GM21526 (cell line): ENCODE data around the gene SLC35E2B.

Source experiments
- ATAC-seq: cut with Tn5 transposase; IDR thresholded peaks from one replicate; pipeline ENCODE4 v1.9.1; 2021; ENCODE audit warnings: moderate library complexity; ENCODE audit not compliant: unreplicated experiment, low FRiP score

Gene SLC35E2B

DNA sequence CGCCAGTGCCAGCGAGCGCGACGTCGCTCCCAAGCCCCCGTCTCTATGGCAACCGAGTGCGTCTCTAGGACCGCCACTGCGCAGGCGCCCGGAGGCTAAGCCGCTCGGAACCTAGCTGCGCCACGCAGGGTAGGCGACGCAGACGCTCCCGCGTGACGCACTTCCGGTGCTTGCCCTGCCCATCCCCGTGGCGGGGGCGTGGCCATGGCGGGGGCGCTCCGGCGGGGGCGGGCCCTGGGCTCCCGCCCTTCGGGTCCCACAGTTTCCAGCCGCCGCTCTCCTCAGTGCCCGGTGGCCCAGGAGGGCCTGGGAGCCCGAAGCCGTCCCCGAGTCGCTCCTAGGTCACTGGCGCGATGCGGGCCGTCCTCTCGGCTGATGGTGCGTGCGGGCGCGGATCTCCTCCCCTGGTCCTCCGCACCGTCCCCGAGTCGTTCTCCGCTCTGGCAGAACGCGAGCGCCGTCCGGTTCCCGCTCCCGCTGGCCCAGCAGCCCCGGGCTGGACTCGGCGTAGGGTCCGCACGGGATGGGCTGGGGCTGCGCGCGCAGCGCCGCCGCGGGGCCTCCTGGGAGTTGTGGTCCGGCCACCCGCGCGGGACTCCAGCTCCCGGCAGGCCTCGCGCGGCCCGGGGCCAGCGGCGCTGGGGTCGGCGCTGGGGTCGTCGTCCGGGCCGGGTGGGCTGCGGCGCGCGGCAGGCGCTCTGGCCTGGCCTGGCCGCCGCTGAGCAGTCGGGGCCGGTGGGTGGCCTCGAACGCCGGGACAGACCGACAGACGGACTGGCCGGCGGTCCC lies 77.1 kb downstream of the SLC35E2B start, which contains the start of gene MIB2:
Gene MIB2, plus strand, starts transcription at position 245 of the 789 bp plus-strand sequence. CDS start 7,953 bp downstream, outside the sequence.
- ATAC-seq: peak; percentile 77

DNA sequence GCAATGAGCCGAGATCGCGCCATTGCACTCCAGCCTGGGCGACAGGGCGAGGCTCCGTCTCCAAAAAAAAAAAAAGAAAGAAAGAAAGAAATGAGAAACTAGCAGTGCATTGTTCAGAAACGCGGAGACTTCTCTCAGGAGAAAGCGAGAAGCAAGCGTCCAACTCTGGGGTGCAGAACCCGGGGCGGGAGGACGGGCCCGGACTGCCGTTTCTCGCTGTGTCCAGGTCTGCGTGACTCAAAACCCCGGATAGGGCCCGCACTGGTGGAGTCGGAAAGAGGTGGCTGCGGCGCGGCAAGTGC lies 77.7 kb downstream of the SLC35E2B start:
- ATAC-seq: no peak

DNA sequence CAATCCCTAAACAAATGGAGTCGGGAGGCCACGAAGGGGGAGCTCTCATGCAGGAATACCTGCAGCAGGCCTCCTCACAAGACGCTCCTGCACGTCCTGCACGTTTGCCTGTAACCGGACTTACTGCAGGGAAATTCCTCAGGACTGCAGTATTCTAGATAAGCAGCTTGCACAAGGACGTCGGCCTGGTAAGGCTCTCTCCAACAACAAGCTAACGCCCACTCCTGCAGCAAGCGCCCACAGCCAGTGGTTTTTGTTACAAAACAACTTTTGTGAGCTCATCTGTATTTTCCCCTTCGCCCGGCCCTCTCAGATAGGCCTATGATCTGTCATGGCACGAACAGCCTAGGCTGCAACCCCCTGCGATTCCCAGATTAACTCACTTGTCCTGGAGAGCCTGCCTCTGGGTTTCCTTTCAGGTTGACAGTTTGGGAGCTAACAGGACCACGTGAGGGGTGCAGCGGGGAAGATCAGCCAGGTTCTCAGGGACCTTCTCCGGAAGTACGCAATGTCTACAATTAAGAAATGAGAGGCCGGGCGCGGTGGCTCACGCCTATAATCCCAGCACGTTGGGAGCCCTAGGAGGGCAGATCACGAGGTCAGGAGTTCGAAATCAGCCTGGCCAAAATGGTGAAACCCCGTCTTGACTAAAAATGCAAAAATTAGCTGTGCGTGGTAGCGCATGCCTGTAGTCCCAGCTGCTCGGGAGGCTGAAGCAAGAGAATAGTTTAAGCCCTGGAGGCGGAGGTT lies 78.2 kb downstream of the SLC35E2B start:
- no peak for ATAC-seq

GRCh38 chr1:1613509-1614082 lies 79.0 kb downstream of the SLC35E2B start:
- no peak for ATAC-seq

DNA sequence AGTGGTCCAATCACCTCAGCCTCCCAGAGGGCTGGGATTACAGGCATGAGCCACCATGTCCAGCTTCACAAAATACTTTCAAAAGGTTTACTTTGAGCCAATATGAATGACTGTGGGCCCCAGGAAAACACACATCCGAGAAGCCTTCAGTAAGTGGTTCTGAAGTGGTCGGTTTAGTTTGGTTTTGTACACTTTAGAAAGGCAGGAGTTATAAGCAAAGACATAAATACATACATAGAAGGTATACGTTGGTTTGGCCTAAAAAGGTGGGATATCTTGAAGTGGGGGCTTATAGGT lies 80.5 kb downstream of the SLC35E2B start:
- ATAC-seq: no peak

DNA sequence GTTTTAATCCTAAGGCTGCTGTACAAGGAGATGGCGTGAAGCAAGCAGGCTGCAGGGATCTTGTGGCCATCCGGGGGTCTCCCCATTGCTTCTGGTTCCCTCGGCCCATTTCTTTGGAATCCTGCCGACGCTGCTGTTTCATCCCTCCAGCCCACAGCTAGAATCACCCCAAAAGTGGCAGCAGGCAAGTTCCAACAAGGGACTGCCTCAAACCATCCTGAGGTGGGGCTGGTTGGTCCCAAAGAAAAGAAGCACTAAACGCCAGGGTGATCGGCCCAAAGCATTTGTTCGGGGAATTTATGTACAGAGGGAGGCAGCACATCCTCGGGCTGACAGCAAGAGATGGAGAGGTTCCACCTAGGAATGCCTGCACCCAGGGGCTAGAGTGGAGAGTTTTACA lies 81.8 kb downstream of the SLC35E2B start:
- ATAC-seq: no peak

DNA sequence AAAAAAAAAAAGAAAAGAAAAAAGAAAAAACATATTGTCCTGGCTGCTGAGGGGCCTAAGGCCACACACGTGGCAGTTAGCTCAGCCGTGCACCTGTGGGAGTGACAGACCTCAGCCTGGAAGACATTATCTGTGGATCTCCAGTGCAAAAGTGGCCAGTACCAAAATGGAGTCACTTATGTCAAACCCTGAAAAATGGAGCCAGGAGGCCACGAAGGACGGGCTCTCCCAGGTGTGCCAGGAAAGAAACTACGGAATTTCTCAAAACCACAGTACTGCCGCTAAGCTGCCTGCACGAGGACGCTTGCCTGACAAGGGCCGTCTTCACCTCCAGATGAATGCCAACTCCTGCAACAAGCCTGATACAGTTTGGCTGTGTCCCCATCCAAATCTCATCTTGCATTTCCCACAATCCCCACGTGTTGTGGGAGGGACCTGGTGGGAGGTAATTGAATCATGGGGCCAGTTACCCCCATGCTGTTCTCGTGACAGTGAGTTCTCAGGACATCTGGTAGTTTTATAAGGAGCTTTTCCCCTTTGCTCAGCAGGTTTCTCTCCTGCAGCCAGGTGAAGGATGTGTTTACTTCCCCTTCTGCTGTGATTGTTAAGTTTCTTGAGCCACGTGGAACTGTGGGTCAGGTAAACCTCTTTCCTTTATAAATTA lies 82.6 kb downstream of the SLC35E2B start:
- no peak for ATAC-seq
